ENCODE data around the gene SKAP2.

SKAP2 gene

GRCh38 chr7:26618898-26619297, 245.5 kb downstream of the SKAP2 start:
- H3K4me3 ChIP-seq (ENCODE audit: low read depth, low read length), result no peak overlapping the region
- no peaks in the 10 kb centered on the region for H3K36me3 ChIP-seq (ENCODE audit: control insufficient read depth, insufficient read depth, low read length)
- no peaks in the 10 kb centered on the region for H3K4me1 ChIP-seq
- H3K79me2 ChIP-seq, result no peaks in the 10 kb centered on the region
- no peak overlapping the region for H2AFZ ChIP-seq
- no peak overlapping the region for H3K27ac ChIP-seq
- H3K27me3 ChIP-seq (ENCODE audit: control insufficient read depth, insufficient read depth, low read length), result no peaks in the 10 kb centered on the region
- no peak overlapping the region for H3K4me2 ChIP-seq (ENCODE audit: low read length)
- H3K9ac ChIP-seq, result no peak overlapping the region
- no peaks in the 10 kb centered on the region for H3K9me3 ChIP-seq (ENCODE audit: control insufficient read depth, low read length)
- TF ChIP-seq CTCF (IDR thresholded peaks at IDR 0.05), result no peak

GRCh38 chr7:26618449-26618848, 245.9 kb downstream of the SKAP2 start:
- H3K36me3 ChIP-seq (ENCODE audit: control insufficient read depth, insufficient read depth, low read length), result no peaks in the 10 kb centered on the region
- H3K27me3 ChIP-seq (ENCODE audit: control insufficient read depth, insufficient read depth, low read length), result no peaks in the 10 kb centered on the region
- no peak for TF ChIP-seq CTCF (IDR thresholded peaks at IDR 0.05)

More at GRCh38 chr7:26618449-26618848, 245.9 kb downstream of the SKAP2 start:
- Histone ChIP-seq H3K4me3 (ENCODE audit: low read depth, low read length) (no peak overlapping the region), H3K9ac (no peak overlapping the region), H3K9me3 (ENCODE audit: control insufficient read depth, low read length) (no peaks in the 10 kb centered on the region), H3K79me2 (no peaks in the 10 kb centered on the region), H3K4me1 (no peaks in the 10 kb centered on the region), H3K27ac (no peak overlapping the region), H3K4me2 (ENCODE audit: low read length) (no peak overlapping the region), H2AFZ (no peak overlapping the region)

Data from parathyroid adenoma (tissue), 2 donors.